GM18526 (cell line): ENCODE results near the gene DOCK1.

ENCODE experiments used
- POLR2A ChIP-seq: IDR thresholded peaks from 3 replicates; pipeline ENCODE4 v1.6.1; 2011; ENCODE audit not compliant: insufficient read length; ENCODE audit errors: extremely low read depth

The DOCK1 gene

DNA sequence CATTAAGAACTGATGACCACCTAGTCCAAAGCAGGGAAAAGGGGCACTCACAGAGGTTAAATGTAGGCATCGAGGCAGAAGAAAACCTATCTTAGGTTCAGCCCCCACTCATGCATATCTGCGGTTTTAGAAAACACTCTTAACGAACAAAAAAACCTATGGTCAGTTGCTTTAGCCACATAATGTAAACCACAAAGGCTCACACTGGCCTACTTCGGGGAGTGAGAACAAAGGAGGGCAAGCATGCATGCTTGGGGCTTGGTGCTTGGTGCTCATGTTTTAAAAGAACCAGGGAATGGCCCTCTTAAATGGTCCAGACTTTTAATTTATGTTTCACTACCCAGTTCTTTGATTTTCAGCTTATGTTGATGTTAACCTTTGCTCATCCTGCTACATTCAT lies 276.9 kb downstream of the DOCK1 start:
- TF ChIP-seq POLR2A: no peak

DNA sequence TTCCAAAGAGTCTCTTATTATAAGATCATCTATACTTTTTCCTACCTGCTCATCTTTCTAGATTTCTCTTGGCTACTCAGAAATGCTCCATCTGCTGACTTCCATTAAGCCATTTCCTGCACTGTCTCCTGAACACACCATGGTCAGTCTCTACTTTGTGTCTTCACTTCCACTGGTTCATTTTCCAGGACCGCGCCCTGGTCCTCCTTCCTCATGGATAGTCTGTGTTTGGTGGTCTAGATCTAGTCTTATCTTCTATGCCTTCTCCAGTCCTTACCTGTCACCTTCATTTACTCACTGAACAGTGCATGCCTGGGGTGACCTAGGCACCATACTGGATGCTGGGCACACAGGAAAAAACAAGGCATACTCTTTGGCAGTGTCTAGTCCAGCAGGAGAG lies 279.4 kb downstream of the DOCK1 start:
- no peak for TF ChIP-seq POLR2A

DNA sequence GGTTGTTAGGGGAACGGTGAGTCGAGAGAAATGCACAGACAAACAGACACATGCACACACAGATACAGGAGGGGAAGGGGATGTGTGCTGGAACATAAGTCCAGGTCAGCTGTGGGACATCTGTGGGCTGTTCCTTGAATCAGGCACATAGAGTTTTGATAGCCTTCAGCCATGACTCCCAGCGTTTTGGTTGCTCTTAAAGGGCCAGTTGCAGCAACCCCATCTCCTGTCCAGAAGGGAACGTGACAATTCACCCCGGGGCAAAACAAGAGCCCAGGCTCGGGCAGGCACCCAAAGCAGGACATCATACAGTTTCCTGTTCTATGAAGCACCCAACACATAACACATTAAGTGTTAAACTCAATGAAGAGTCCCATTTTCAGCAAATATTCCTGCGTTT lies 281.6 kb downstream of the DOCK1 start:
- TF ChIP-seq POLR2A: no peak

DNA sequence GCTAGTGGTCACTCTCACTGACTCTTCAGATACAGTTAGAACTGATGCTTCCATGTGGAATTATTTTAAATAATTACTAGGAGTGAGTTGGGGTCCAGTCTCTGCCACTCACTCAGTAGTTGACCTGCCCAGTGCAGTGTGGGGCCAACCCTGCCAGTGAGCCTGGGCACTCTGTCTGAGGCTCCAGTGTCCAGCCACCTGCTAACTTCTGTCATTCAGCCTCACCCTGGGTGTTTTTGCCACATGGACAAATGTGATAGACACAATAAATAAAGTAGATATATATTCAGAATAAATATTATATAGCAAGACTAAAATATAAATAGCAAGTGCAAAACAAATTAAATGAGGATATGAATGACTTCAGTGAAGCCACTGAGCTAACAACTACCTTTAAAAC lies 284.0 kb downstream of the DOCK1 start:
- TF ChIP-seq POLR2A: no peak

DNA sequence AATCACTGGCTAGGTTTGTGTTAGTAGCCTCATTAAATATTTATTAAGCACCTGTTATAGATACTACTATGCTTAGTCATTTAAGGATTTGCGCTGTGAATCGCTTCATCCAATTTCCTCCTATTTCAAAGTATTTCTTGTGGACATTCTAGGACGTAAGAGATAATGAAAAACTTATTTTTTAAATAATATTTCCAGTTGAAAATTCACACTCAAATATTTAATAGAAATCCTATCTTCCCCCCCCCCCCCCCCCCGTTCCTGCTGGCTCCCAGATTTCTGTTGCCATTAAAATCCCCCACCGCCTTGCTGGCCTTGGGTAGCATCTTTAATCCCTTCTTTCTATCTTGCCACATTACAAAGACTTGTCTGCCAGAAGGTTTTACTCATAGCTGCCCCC lies 285.2 kb downstream of the DOCK1 start:
- TF ChIP-seq POLR2A: no peak

DNA sequence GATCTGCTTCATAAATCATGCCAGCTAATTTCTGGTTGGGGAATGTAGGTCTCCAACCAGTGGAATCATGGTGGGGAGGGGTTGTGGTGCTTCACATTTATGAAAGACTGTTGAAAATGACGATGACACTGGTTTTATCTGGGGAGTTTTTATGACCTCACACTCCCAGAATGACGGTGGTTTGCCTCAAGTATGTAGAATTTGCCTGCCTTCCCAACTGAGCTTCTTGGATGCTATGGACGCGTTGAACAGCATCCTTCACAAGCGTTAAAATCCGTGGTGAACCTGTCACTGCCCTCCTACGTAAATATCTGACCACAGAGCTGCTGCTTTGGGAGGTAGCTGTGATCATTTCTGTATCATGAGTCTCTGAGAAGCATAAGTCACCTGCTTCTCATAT lies 287.9 kb downstream of the DOCK1 start:
- TF ChIP-seq POLR2A: no peak

DNA sequence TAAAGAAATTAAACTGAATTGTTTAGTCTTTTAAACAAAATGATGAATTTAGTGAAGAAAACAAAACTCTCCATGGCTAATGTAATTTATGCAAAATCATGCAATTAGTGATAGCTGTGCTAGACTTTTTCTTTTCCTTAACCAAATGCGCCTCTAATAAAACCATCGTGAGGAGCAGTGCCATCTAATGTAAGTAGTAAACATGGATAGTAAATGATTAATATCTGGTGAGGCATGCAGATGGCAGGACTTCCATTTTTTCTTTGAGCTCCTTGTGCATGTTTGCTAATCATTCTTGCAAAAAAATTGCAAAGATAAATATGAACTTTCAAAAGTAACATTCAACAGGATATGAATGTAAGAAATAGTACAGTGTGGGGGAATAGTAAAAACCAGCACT lies 288.9 kb downstream of the DOCK1 start:
- no peak for TF ChIP-seq POLR2A

DNA sequence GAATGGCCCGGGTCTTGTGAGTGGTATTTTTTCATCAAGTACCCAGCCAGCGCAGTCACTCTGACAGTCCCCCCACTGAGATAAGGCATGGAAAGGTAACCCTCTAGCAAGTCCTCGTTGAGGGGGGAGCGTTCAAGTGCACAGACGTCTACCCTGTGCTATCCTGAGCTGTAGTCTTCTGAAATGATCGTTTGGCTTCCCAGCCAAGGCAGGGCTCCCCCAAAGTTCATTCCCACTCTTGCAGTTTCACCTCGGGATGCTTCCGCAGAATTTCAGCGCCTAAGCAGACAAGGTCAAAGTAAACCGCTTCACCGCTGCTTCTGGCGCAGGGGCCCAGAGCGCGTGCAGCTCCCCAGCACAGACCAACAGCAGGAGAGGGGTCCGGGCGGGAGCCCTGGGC lies 289.4 kb downstream of the DOCK1 start:
- no peak for TF ChIP-seq POLR2A

DNA sequence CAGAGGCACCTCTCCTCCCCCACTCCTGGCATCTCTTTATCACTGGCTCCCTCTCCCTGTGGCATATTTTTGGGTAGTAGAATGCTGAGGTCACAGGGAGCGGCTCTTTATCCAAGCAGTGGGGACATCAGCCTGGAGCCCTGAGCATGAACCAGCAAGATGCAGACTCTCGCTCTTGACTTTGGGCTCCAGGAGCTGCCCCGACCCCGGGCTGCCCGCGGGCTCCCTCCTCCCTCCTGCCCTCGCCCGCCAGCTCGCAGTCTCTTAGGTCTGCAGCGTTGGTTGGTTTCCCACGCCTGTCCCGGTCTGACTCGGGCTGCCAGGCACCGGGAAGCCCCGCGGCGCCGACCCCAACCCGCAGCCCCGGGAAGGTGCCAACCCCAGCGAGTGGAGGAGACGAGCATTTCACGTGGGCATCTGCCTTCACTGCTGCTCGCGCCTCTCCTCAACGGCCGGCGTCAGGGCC lies 289.8 kb downstream of the DOCK1 start:
- no peak for TF ChIP-seq POLR2A

DNA sequence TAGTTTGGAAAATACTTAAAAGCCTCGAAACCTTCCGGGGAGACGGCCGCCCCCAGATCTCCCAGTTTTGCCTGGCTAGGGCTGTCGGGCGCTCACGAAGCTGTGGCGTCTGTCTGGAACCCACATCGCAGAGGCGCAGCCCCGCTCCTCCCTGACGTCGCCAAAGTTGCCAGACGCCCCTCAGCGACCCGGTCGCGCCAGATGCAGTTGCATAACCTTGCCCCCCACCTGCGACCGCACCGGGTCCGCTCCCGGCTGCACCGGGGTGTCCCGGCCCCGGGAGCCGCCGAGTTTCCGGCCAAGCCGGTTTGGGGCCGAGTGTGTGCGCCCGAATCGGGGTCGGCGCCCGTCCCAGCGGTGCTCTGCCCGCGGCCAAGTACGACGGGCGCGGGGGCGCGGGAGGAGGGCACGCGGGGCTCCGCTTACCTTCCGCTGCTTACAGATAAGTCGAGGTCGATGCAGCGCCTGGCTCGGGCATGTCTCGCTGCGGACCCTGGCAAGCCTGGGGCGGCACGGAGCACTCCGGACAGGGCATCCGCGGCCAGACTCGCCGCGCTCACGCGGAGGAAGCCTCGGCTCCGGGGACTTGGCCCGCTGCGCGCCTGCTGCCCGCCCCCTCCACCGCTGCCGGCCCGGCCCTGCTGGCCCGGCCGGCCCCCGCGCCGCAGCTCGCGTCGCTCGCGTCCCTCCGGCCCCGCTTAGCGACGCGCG lies 290.5 kb downstream of the DOCK1 start:
- TF ChIP-seq POLR2A: no peak

DNA sequence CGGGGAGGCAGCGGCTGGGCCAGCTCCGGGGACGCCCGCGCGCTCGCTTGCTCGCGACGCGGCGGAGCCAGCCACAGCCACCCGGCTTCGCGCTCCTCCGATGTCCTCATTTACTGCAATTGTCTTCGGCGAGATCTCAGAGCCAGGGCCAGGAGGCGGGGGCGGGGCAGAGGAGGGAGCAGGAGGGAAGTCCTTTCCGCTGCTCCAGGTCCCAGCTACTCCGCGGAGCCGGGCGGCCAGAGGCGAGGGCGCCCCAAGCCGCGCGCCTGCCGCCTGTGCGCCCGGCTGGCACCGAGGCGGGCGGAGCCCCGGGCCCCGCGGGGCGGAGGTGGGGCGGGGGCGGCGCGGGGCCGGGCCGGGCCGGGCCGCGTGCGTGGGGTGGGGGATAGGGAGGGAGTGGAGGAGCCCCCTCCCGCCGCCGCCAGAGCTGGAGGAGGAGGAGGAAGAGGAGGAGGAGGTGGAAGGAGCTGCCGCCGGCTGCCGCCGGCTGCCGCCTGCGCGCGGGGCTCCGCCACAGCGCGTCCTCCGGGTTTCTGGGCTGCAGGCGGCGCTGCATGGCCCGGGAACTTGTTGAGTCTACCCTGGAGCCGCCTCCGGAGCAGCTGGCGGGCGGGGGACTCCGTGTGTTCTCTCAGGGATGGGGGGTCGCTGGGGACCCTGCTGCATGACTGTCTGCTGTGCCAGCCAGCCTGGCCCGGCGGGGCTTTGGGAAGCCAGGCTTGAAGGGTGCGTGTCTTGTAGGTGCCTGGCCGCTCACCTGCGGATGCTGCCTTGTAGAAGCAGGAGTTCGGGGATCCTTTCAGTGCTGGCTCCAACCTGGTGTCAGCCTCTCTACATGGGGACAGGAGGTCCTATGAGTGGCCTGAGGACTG lies 291.3 kb downstream of the DOCK1 start, which contains the start of gene INSYN2A:
TSS of gene INSYN2A (minus strand) at position 310 of the 872 bp plus-strand sequence. CDS start 20,196 bp downstream, outside the sequence.
- TF ChIP-seq POLR2A: no peak

DNA sequence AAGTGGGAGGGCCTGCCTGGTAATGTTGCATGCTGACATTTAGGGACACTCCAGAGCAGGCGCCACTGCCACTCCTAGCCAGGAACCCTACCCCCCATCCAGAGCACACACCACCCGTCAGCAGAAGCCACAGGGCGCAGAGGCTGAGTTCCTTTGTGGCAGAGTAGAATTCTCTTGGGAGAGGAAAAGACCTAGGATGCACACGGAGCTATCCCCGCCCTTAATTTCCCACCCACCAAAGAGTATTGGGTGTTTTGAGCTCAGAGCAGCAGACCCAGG lies 291.9 kb downstream of the DOCK1 start:
- no peak for TF ChIP-seq POLR2A

DNA sequence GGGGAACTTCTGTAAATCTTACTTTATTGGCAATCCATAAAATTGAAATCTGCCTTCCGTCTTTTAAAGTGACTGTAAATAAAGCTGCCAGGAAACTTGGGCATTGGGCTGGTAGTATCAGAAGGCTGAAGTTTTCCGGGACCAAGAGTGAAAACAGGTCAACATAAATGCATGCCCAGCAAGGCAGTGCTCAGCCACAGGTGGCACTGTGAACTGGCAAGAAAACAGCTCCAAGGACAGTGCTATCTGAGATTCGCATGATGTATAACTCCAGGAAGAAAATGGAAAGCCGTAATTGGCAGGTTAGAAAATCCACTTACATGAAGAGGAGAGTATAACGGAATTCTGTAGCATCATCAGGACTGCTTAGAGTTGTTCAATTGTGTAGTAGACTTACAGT lies 293.1 kb downstream of the DOCK1 start:
- TF ChIP-seq POLR2A: no peak

DNA sequence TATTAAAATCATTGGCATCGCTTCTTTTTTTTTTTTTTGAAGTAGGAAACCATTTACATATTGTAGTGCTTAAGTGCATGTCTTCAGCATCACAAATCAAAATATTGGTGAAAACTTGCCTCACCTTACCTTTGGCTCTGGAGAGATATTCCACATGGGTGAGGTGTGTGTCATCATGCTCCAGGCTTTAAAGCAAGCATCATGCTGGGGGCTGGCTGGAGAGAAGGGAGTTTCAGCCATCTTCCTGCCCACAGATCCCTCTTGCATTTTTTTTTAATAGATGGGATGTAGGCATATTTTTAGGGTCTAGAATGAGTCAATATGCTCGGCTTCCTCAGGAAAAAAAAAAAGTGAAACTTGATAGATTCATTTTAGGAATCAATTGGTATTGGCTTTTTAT lies 293.5 kb downstream of the DOCK1 start:
- no peak for TF ChIP-seq POLR2A

DNA sequence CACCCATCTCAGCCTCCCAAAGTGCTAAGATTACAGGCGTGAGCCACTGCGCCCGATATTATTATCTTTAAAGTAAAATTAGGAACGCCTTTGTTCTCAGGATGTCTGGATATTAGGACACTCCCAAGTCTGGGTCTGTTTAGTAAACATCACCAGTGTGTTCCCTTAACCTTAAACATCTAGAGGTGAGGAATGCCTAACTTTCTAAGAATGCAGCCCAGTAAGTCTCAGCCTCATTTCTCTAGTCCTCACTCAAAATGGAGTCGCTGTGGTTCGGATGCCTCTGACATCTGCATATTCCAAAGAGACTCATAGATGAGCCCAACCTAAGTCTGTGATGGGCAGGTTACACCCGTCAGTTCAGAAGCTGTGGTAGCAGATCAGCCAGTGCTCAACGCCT lies 295.4 kb downstream of the DOCK1 start:
- TF ChIP-seq POLR2A: no peak

DNA sequence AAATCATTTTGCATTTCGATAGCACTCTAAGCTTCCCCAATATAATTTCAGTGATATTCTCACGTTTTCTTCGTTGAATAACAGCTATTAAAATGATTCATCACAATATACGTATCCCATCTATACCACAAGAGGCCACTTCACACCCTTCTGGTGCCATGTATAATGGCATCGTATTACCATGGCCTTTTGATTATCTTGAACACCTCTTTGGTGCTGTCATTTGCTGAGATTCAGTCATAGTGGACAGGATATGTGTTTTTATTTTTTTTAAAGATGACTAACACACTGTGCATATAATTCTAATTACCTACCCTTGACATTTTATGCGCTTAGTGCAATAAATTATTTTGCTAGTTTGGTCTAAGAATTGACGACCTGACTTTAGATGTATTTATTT lies 297.8 kb downstream of the DOCK1 start:
- TF ChIP-seq POLR2A: no peak

DNA sequence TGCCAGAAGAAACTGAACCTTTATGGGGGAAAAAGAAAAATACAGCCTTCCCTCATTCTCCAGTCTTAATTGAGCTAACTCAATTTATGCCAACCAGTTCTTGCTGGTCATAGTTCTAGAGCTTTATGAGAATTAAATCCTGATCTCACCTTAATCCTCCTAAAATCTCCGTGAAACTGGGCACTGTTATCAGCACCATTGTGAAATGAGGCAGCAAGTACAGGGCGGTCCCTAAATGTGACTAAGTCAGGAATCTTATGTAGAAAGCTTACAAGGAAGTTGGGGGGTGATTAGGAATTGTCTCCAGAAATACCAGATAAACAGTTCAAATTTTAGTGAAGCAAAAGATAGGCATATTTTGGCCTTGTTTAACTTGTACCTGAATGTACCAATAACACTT lies 301.9 kb downstream of the DOCK1 start:
- no peak for TF ChIP-seq POLR2A

DNA sequence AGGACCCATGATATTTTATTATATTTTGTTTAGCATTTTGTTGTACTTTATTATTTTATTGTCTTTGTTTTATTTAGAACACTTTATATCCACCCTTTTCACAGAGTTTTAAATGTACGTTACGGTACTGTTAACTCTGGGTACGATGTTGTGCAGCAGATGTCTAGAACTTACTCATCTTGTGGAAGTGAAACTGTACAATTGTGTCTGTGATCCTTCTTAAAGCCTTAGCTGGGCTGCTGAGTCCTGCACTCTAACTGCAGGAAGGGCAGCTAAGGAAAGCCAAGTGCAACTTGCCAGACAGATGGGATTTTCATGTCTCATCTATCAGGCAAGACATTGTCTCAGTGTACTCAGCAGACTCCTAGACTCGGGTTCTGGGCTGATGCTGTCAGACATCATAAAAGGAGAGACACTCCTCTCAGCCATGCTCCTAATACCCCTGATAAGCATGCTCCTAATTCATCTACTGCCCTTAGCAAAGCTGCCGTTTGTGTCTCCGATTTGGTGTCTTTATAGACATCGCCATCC lies 305.8 kb downstream of the DOCK1 start:
- no peak for TF ChIP-seq POLR2A
